GM18951 (cell line): ENCODE measurements around the gene CD300E.

Experiments used
- POLR2A ChIP-seq: IDR thresholded peaks from 4 replicates; pipeline ENCODE4 v1.6.1; 2011; ENCODE audit warnings: mild to moderate bottlenecking; ENCODE audit not compliant: insufficient read length, insufficient read depth; ENCODE audit errors: extremely low read depth
- in situ Hi-C: fragments of 300-500 bp; cut with MboI; formaldehyde crosslinking; loops from one replicate; pipeline ENCODE4 v1.12.0; 2022; ENCODE audit warnings: low sequenced_read_pairs, mixed read lengths, inconsistent platforms; ENCODE audit not compliant: unreplicated experiment

Gene CD300E

DNA sequence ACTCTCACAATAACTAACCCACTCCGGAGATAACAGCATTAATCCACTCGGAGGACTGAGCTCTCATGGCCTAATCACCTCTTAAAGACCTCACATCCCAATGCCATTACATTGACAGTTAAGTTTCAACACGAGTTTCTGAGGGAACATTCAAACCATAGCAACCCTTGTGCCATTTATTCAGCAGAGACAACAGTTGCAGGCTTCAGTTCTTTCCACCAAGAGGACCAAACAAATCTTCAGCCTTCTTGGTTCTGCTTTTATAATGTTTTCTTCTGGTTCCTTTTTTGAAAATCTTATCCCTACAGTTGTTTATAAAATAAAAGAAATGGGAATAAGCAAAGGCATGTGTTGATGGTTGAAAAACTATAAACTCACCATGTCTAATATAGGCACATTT, 2.1 kb upstream of the CD300E start:
- in situ Hi-C loops, result no loop called here
- TF ChIP-seq POLR2A, result no peak

DNA sequence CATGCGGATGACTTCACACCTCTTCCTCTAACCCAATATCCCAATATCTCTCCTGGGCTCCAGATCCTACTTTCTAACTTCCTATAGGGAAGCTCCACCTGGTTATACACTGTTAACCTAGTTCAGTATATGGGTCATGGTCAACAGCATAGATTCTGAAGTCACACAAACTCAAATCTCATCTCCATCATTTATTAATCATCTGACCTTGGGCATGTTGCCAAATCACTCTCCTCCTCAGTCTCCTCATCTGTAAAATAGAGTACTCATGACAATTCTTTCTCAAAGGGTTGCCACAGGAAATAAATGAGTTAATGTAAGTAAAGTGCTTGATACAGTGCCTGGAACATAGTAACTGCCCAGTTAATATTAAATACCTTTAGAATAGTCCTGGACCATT, 593 bp upstream of the CD300E start:
- in situ Hi-C loops, result no loop called here
- TF ChIP-seq POLR2A, result no peak

- TF ChIP-seq POLR2A, result no peak
These were observed 4.4 kb downstream of the CD300E start for GRCh38 chr17:74619077-74619673.

DNA sequence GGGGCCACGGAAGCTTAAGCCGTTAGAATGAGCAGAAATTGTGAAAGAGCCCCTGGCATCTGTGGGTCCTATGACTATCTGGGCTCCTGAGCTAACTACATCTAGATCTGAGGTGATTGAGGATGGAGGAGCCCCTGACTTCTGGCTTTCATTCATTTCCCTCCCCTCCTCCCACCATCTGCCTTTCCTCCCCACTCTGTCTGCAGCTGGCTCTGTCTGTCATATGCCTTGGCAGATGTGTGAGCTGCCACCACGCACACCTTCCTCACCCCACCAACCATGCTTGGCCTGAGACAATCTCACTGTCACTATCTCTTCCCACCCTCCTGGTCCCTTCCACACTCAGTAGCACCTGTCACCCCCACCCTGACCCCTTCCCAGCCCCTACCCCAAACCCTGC, 5.1 kb downstream of the CD300E start:
- TF ChIP-seq POLR2A, result no peak
- in situ Hi-C loops, result no loop called here

More at GRCh38 chr17:74619077-74619673, 4.4 kb downstream of the CD300E start:
- in situ Hi-C loops, result no loop called here

- in situ Hi-C loops, result no loop called here
- TF ChIP-seq POLR2A, result no peak
These were observed 6.8 kb downstream of the CD300E start for GRCh38 chr17:74616696-74617095.

DNA sequence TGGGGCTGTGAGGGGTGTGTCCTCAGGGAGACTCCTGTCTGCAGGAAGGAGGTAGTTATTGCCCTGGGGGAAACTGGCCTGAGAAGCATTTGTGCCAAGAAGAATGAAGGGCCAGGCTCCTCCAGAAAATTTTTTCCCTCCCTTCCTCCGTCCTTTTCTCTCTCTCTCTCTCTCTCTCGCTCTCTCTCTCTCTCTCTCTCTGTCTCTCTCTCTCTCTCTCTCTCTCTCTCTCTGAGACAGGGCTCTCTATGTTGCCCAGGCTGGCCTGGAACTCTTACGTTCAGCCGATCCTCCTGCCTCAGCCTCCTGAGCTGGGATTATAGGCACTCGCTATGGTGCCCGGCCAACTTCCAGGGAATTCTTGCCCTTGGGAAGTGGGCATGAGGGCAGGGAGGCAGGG, 11.5 kb downstream of the CD300E start:
- in situ Hi-C loops, result no loop called here
- no peak for TF ChIP-seq POLR2A

DNA sequence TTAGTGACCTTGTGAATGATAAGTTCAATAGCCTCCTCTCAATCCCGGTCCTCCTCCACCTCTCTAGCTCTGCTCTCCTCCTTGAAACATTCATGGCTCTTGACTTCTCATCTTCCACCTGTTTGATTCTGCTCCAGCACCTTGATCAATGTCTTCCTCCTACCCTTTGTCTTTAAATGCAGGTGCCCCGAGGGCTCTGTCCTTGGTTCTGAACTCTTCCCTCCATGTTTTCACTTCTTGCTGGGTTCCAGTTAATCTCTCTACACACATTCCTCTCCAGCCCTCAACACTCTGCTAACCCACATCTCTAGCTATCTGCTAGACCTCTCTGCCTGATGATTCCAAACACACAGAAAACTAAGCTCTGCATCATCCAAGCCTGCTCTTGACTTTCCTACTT, 13.4 kb downstream of the CD300E start:
- no peak for TF ChIP-seq POLR2A
- in situ Hi-C loops, result no loop called here

GRCh38 chr17:74608511-74608910, 15.0 kb downstream of the CD300E start:
- in situ Hi-C loops, result no loop called here
- TF ChIP-seq POLR2A, result no peak

DNA sequence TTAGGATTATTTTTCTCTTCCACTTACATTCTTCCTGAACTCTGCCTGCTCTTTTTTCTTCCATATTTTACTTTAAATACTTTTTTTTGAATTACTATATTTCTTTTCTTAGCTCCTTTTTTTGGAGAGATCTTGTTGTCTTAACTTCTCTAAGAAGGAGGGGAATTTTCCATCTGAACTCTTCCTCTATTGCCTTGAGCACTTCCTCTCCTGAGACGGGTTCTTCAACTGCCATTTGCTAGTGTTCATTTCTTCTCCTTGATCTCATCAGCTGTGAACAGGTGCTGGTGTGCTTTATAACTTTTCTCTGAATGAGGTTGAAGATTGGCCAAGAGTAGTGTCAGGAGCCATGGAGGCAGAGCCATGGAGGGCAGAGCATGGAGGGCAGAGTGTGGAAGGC, 16.3 kb downstream of the CD300E start:
- TF ChIP-seq POLR2A, result no peak
- in situ Hi-C loops, result no loop called here

- no peak for TF ChIP-seq POLR2A
- in situ Hi-C loops, result no loop called here
These were observed 17.5 kb downstream of the CD300E start for GRCh38 chr17:74606050-74606449.

- in situ Hi-C loops, result no loop called here
- no peak for TF ChIP-seq POLR2A
These were observed 18.2 kb downstream of the CD300E start for GRCh38 chr17:74605361-74605760.

DNA sequence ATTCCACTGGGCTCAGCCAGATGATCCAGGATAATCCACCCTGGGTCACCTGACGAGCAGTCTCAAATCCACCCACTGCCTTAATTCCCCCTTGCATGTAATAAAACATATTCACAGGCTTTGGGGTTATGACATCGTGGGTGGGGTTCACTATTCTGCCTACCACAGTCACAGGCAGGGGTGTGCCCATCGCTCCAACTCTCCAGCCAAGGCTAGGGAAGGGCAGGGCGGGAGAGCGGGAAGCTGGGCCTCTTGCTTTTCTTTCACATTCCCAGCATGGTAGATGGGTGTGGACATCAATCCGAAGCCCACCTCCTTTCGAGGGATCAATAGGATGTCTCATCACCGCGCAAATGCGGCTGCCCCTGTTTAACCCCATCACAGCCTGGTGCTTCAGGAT, 18.8 kb downstream of the CD300E start:
- in situ Hi-C loops, result no loop called here
- TF ChIP-seq POLR2A, result no peak

DNA sequence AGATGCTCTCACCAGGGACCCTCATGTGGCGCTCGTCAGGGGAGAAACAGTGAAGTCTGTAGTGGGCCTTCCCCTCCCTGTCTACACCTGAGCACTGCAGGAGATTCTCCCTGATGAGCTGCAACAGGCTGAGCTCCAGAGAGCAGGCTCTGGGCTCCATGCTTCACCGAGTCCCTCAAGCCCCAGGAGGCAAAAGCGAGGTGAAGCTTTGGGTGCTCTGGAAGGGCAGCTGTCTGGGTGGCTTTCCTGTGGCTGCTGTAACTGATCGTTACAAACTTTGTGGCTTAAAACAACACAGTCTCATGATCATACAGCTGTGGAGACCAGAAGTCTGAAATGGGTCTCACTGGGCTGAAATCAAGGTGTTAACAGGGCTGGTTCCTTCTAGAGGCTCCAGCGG, 19.3 kb downstream of the CD300E start:
- in situ Hi-C loops, result no loop called here
- TF ChIP-seq POLR2A, result no peak

GRCh38 chr17:74603746-74604145, 19.8 kb downstream of the CD300E start:
- TF ChIP-seq POLR2A, result no peak
- in situ Hi-C loops, result no loop called here
